ENCODE measurements around the gene TSPAN18.

DNA sequence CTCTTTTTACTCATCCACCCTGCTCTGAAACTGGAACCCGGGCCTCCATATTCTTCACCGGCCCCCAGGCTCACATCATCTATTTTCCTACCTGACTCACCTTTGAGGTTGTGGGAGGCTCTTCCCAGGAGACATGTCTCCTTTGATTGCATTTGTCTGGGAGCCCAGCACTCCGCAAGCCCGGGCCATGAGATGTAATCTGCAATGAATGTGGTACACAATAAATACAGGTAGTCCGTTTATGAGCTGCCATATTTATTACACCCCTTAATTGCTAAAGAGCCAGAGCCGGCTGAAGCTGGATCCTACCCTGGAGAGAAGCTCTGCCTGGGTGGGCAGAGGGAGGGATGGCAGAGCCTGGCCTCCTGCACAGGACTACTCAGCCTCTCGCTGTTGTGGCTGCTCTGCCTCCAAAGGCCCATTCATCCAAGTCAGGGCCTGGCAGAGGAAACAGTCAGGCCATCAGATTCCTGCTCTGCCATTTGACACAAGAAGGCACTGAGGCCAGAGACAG is 174.4 kb downstream of the TSPAN18 start:
- TF ChIP-seq, protein P1, sequence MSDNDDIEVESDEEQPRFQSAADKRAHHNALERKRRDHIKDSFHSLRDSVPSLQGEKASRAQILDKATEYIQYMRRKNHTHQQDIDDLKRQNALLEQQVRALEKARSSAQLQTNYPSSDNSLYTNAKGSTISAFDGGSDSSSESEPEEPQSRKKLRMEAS (IDR thresholded peaks at IDR 0.05): no peak
- TF ChIP-seq POLR2A (IDR thresholded peaks at IDR 0.05; ENCODE audit: control extremely low read depth in 1 of 2, low read depth in 2 of 2, low read length in 2 of 2): no peak
